ENCODE results near the gene CD3G.

The CD3G gene

GRCh38 chr11:118325283-118325682, 18.9 kb upstream of the CD3G start:
- H3K4me2 ChIP-seq, result no peak overlapping the region
- H3K36me3 ChIP-seq (ENCODE audit: insufficient read depth), result no peaks in the 10 kb centered on the region
- TF ChIP-seq, protein P1, sequence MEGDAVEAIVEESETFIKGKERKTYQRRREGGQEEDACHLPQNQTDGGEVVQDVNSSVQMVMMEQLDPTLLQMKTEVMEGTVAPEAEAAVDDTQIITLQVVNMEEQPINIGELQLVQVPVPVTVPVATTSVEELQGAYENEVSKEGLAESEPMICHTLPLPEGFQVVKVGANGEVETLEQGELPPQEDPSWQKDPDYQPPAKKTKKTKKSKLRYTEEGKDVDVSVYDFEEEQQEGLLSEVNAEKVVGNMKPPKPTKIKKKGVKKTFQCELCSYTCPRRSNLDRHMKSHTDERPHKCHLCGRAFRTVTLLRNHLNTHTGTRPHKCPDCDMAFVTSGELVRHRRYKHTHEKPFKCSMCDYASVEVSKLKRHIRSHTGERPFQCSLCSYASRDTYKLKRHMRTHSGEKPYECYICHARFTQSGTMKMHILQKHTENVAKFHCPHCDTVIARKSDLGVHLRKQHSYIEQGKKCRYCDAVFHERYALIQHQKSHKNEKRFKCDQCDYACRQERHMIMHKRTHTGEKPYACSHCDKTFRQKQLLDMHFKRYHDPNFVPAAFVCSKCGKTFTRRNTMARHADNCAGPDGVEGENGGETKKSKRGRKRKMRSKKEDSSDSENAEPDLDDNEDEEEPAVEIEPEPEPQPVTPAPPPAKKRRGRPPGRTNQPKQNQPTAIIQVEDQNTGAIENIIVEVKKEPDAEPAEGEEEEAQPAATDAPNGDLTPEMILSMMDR (conservative IDR thresholded peaks at IDR 0.05; ENCODE audit: low read depth, low read length), result no peak
- H3K4me3 ChIP-seq (IDR thresholded peaks at IDR 0.05; ENCODE audit: insufficient read depth, low read depth, low read length), result no peak overlapping the region
- no peak overlapping the region for H3K9ac ChIP-seq
- H3K79me2 ChIP-seq (ENCODE audit: insufficient read depth, low read depth), result no peaks in the 10 kb centered on the region
- H4K20me1 ChIP-seq (ENCODE audit: insufficient read depth), result no peaks in the 10 kb centered on the region
- no peaks in the 10 kb centered on the region for H3K4me1 ChIP-seq (ENCODE audit: low read depth, poor library complexity, severe bottlenecking)
- no peaks in the 10 kb centered on the region for H3K27me3 ChIP-seq (ENCODE audit: insufficient read depth, low read depth)
- no peak overlapping the region for H3K27ac ChIP-seq
- H2AFZ ChIP-seq (ENCODE audit: low read depth), result no peak overlapping the region

DNA sequence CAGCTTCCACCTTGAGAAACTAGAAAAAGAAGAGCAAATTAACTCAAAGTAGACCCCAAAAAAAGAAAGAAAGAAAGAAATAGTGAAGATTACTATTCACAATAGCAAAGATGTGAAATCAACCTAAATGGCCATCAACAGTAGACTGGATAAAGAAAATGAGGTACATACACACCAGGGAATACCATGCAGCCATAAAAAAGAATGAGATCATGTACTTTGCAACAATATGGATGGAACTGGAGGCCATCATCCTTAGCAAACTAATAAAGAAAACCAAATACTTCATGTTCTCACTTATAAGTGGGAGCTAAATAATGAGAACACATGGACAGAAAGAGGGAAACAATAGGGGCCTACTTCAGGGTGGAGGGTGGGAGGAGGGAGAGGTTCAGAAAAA, 15.4 kb upstream of the CD3G start:
- TF ChIP-seq, protein P1 (conservative IDR thresholded peaks at IDR 0.05; ENCODE audit: low read depth, low read length), result no peak
- H3K36me3 ChIP-seq (ENCODE audit: insufficient read depth), result no peaks in the 10 kb centered on the region
- H2AFZ ChIP-seq (ENCODE audit: low read depth), result no peak overlapping the region
- H3K27ac ChIP-seq, result no peak overlapping the region
- no peak overlapping the region for H3K4me2 ChIP-seq
- H3K9ac ChIP-seq, result no peak overlapping the region
- H4K20me1 ChIP-seq (ENCODE audit: insufficient read depth), result no peaks in the 10 kb centered on the region
- no peaks in the 10 kb centered on the region for H3K27me3 ChIP-seq (ENCODE audit: insufficient read depth, low read depth)
- no peak overlapping the region for H3K4me3 ChIP-seq (IDR thresholded peaks at IDR 0.05; ENCODE audit: insufficient read depth, low read depth, low read length)
- no peaks in the 10 kb centered on the region for H3K4me1 ChIP-seq (ENCODE audit: low read depth, poor library complexity, severe bottlenecking)
- H3K79me2 ChIP-seq (ENCODE audit: insufficient read depth, low read depth), result no peaks in the 10 kb centered on the region

DNA sequence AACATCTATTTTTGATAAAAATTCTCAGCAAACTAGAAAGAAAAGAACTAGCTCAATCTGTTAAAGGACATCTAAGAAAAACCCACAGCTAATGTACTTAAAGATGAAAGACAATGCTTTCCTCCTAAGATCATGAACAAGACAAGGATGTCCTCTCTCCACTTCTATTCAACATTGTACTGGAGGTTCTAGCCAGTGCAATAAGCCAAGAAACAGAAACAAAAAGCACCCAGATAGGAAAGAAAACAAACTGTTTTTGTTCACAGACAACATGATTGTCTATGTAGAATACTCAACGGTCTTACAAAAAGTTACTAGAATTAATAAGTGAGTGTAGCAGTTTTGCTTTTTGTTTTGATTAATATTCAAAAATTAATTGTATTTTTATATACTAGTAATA, 9.4 kb upstream of the CD3G start:
- Histone ChIP-seq H3K4me1 (ENCODE audit: low read depth, poor library complexity, severe bottlenecking) (peaks cover 5% of the 10 kb centered on the region), H3K27ac (no peak overlapping the region)
- TF ChIP-seq, protein P1 (conservative IDR thresholded peaks at IDR 0.05; ENCODE audit: low read depth, low read length), result no peak

DNA sequence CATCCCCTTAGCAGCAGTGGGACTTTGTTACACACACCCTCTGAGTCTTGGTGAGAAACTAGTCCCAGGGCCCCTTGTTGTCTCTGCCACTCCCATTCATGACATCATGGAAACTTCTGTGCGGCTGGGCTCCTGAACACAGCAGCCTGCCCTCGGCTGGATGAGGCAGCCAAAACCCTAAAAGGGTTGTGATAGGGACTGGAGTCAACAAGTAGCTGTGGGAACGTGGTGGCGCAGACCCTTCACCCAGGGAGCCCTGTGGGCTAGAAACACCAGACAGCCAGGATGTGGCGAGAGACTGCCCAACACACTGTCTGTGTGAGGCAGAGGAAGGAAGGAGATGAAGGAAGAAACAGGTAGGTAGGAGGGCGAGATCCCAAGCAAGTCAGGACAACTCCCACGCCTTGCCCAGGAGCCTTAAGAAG, 5.5 kb upstream of the CD3G start:
- Histone ChIP-seq H3K9ac (no peak overlapping the region), H4K20me1 (ENCODE audit: insufficient read depth) (no peaks in the 10 kb centered on the region), H2AFZ (ENCODE audit: low read depth) (peak overlapping the region; percentile 38; the same call in 1 of the 2 replicates), H3K36me3 (ENCODE audit: insufficient read depth) (no peaks in the 10 kb centered on the region), H3K4me3 (IDR thresholded peaks at IDR 0.05; ENCODE audit: insufficient read depth, low read depth, low read length) (no peak overlapping the region), H3K4me1 (ENCODE audit: low read depth, poor library complexity, severe bottlenecking) (peaks cover 5% of the 10 kb centered on the region), H3K27ac (no peak overlapping the region), H3K79me2 (ENCODE audit: insufficient read depth, low read depth) (no peaks in the 10 kb centered on the region), H3K4me2 (no peak overlapping the region), H3K27me3 (ENCODE audit: insufficient read depth, low read depth) (no peaks in the 10 kb centered on the region)
- TF ChIP-seq, protein P1 (conservative IDR thresholded peaks at IDR 0.05; ENCODE audit: low read depth, low read length), result no peak

More for the DNA sequence above, 9.4 kb upstream of the CD3G start:
- Histone ChIP-seq H2AFZ (ENCODE audit: low read depth) (no peak overlapping the region), H3K36me3 (ENCODE audit: insufficient read depth) (no peaks in the 10 kb centered on the region), H3K9ac (no peak overlapping the region), H3K4me2 (no peak overlapping the region), H3K27me3 (ENCODE audit: insufficient read depth, low read depth) (no peaks in the 10 kb centered on the region), H3K79me2 (ENCODE audit: insufficient read depth, low read depth) (no peaks in the 10 kb centered on the region), H4K20me1 (ENCODE audit: insufficient read depth) (no peaks in the 10 kb centered on the region), H3K4me3 (IDR thresholded peaks at IDR 0.05; ENCODE audit: insufficient read depth, low read depth, low read length) (no peak overlapping the region)

All from KMS-11 (cell line).